ENCODE data around the gene KNG1.

The KNG1 gene

DNA sequence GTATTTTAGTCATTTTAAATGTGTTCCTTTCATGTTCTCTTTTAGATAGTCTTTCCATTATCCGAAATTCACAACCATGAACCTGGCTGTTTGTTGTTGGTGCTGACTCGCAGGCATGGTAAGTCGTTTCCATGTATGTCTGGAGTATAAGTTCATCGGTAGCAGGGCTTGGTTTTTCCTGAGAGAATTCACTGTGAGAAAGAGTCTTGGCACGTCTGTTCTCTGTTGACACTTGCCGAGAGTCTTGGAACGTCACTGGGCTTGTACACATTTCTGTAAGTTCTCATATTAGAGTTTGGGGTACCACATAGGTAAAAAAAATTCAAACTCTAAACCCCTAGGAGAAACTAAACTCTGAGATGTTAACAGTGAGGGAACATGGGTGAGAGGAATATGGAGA is 36.8 kb downstream of the KNG1 start:
- Histone ChIP-seq H2AFZ (ENCODE audit: low read depth, low read length) (no peak overlapping the region), H3K27me3 (ENCODE audit: low read depth, low read length) (no peaks in the 10 kb centered on the region), H3K9me3 (ENCODE audit: insufficient read depth, low read length) (no peaks in the 10 kb centered on the region), H4K20me1 (ENCODE audit: insufficient read depth, low read length) (no peaks in the 10 kb centered on the region), H3K27ac (ENCODE audit: low read length) (no peak overlapping the region), H3K9ac (ENCODE audit: low read length) (no peak overlapping the region), H3K4me3 (ENCODE audit: low read length) (no peak overlapping the region), H3K79me2 (ENCODE audit: low read length) (no peaks in the 10 kb centered on the region), H3K4me1 (ENCODE audit: low read length) (peaks cover 4% of the 10 kb centered on the region; the same call in 1 of the 2 replicates), H3K4me2 (ENCODE audit: low read length) (no peak overlapping the region), H3K36me3 (replicated peaks; ENCODE audit: low read depth, low read length) (no peaks in the 10 kb centered on the region)
- no peak for TF ChIP-seq EZH2phosphoT487 (IDR thresholded peaks at IDR 0.05; ENCODE audit: low read depth)
- TF ChIP-seq, protein P1, sequence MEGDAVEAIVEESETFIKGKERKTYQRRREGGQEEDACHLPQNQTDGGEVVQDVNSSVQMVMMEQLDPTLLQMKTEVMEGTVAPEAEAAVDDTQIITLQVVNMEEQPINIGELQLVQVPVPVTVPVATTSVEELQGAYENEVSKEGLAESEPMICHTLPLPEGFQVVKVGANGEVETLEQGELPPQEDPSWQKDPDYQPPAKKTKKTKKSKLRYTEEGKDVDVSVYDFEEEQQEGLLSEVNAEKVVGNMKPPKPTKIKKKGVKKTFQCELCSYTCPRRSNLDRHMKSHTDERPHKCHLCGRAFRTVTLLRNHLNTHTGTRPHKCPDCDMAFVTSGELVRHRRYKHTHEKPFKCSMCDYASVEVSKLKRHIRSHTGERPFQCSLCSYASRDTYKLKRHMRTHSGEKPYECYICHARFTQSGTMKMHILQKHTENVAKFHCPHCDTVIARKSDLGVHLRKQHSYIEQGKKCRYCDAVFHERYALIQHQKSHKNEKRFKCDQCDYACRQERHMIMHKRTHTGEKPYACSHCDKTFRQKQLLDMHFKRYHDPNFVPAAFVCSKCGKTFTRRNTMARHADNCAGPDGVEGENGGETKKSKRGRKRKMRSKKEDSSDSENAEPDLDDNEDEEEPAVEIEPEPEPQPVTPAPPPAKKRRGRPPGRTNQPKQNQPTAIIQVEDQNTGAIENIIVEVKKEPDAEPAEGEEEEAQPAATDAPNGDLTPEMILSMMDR (IDR thresholded peaks at IDR 0.05; ENCODE audit: low read depth, low read length) = no peak

DNA sequence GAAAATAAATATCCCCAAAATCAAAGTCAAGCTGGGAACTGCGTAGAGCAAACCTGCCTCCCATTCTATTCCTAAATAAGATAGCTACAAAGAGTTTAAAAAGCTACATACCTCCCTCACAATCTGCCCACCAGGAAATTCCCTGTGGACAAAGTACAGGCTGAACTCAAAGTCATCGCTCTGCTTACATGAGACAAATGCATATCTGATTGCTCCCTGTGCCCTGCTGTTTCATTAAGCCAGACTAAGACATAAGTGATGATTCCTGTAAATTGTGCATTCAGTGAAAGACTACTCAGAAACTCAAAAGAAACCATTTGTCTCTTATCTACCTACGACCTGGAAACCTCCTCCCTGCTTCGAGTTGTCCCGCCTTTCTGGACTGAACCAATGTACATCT is 37.7 kb downstream of the KNG1 start:
- no peak overlapping the region for H2AFZ ChIP-seq (ENCODE audit: low read depth, low read length)
- H3K9ac ChIP-seq (ENCODE audit: low read length) = no peak overlapping the region
- peaks cover 4% of the 10 kb centered on the region; the same call in 1 of the 2 replicates for H3K4me1 ChIP-seq (ENCODE audit: low read length)
- H3K27me3 ChIP-seq (ENCODE audit: low read depth, low read length) = no peaks in the 10 kb centered on the region
- no peaks in the 10 kb centered on the region for H3K79me2 ChIP-seq (ENCODE audit: low read length)
- H4K20me1 ChIP-seq (ENCODE audit: insufficient read depth, low read length) = no peaks in the 10 kb centered on the region
- TF ChIP-seq, protein P1 (IDR thresholded peaks at IDR 0.05; ENCODE audit: low read depth, low read length) = no peak
- TF ChIP-seq EZH2phosphoT487 (IDR thresholded peaks at IDR 0.05; ENCODE audit: low read depth) = no peak
- no peak overlapping the region for H3K27ac ChIP-seq (ENCODE audit: low read length)
- H3K4me2 ChIP-seq (ENCODE audit: low read length) = no peak overlapping the region
- no peaks in the 10 kb centered on the region for H3K9me3 ChIP-seq (ENCODE audit: insufficient read depth, low read length)
- H3K36me3 ChIP-seq (replicated peaks; ENCODE audit: low read depth, low read length) = no peaks in the 10 kb centered on the region
- H3K4me3 ChIP-seq (ENCODE audit: low read length) = no peak overlapping the region

DNA sequence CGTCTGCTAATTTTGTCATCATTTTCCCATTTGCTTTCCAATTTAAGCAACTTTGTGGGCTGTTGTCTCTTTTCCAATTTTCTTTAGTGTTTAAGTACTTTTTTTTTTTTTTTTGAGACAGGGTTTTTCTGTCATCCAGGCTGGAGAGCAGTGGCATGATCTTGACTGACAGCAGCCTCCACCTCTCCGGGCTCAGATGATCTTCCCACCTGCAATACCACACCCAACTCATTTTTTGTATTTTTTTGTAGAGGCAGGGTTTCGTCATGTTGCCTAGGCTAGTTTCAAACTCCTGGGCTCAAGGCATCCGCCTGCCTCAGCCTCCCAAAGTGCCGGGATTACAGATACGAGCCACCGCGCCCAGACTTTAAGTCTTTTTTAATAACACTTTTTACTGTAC is 40.1 kb downstream of the KNG1 start:
- Histone ChIP-seq H3K27ac (ENCODE audit: low read length) (no peak overlapping the region), H2AFZ (ENCODE audit: low read depth, low read length) (no peak overlapping the region), H3K36me3 (replicated peaks; ENCODE audit: low read depth, low read length) (no peaks in the 10 kb centered on the region), H3K9me3 (ENCODE audit: insufficient read depth, low read length) (no peaks in the 10 kb centered on the region), H3K4me3 (ENCODE audit: low read length) (no peak overlapping the region), H3K27me3 (ENCODE audit: low read depth, low read length) (no peaks in the 10 kb centered on the region), H3K4me2 (ENCODE audit: low read length) (no peak overlapping the region), H3K79me2 (ENCODE audit: low read length) (no peaks in the 10 kb centered on the region), H3K4me1 (ENCODE audit: low read length) (peaks cover 4% of the 10 kb centered on the region; the same call in 1 of the 2 replicates), H3K9ac (ENCODE audit: low read length) (no peak overlapping the region), H4K20me1 (ENCODE audit: insufficient read depth, low read length) (no peaks in the 10 kb centered on the region)
- no peak for TF ChIP-seq EZH2phosphoT487 (IDR thresholded peaks at IDR 0.05; ENCODE audit: low read depth)
- TF ChIP-seq, protein P1 (IDR thresholded peaks at IDR 0.05; ENCODE audit: low read depth, low read length) = no peak

DNA sequence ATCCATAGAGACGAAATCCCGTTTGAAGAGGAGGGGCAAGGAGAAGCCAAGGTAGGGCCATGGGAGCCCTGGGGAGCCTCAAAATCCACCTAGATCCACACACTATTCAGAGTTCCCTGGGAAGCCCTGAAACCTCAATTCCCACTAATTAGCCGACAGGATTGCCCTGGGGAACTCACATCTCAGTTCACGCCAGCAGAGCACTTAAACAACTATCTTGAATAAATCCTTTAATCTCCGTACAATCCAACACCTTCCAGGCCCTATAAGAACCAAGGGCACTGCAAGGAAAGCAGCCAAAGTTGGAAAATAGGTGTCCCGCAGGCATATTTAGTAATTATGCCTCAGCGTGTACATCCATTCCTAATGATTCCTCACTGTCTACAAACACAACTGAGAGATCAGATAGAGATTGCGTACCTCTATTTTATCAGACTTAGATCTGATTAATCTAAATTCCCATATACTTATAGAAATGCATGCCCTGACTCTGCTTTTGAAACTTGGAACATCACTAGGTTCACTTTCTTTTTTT is 40.6 kb downstream of the KNG1 start:
- Histone ChIP-seq H3K27me3 (ENCODE audit: low read depth, low read length) (no peaks in the 10 kb centered on the region), H2AFZ (ENCODE audit: low read depth, low read length) (no peak overlapping the region), H3K27ac (ENCODE audit: low read length) (no peak overlapping the region), H3K79me2 (ENCODE audit: low read length) (no peaks in the 10 kb centered on the region), H3K4me3 (ENCODE audit: low read length) (no peak overlapping the region), H3K4me1 (ENCODE audit: low read length) (peaks cover 4% of the 10 kb centered on the region; the same call in 1 of the 2 replicates), H3K9me3 (ENCODE audit: insufficient read depth, low read length) (no peaks in the 10 kb centered on the region), H3K36me3 (replicated peaks; ENCODE audit: low read depth, low read length) (no peaks in the 10 kb centered on the region), H4K20me1 (ENCODE audit: insufficient read depth, low read length) (no peaks in the 10 kb centered on the region), H3K9ac (ENCODE audit: low read length) (no peak overlapping the region), H3K4me2 (ENCODE audit: low read length) (no peak overlapping the region)
- TF ChIP-seq, protein P1 (IDR thresholded peaks at IDR 0.05; ENCODE audit: low read depth, low read length) = no peak
- TF ChIP-seq EZH2phosphoT487 (IDR thresholded peaks at IDR 0.05; ENCODE audit: low read depth) = no peak
